ENCODE results near the gene PALD1. TPM values are rescaled to one million over a fixed set of nuclear protein-coding genes. Genes with fewer than 3 reads are reported as not detected.

Gene PALD1
- total and polyA plus RNA-seq, 9 of the 15 experiments (the other 6 are each of a cell fraction or from before 2014, with no cell fraction given): 0.03 to 0.29 (median 0.09) TPM; not detected in 2

DNA sequence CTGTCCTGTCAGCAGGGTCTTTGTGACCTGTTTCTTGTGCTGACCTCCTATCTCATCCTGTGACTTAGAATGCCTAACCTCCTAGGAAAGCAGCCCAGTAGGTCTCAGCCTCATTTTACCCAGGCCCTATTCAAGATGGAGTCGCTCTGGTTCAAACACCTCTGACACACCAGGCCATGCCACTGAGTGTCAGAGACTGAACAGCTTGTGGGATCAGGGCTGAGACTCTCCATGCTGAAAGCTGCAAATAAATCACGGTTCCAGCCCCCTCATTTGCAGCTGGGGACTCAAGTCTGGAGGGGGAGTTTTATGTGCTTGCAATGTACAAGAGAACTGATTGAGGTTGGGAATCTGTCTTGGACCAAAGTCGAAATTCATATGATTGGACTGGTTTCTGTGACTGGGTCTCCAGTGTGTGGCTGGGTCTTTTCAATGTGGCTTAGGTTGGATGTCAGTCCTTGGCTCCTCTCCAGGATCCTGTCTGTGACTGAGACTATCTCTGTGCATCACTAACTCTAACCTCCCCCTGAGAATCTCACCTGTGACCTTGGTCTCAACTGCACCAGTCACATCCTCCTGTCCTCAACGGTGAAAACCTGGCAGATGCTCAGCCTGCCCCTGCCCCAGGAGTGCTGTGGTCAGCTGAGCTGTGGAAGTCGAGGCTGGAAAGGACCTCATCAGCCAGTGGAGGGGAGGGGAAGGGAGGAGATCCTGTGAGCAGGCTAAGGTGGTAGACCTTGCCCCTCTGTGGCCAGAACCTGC lies 112.3 kb downstream of the PALD1 start (continued):
- 0 out of 2 replicates have a peak, but pooled peaks have one; percentile 41 for TF ChIP-seq JUNB (CRISPR knock-in tag; conservative IDR thresholded peaks at IDR 0.05)
- TF ChIP-seq PYGO2 (tag; IDR thresholded peaks at IDR 0.05): peak; percentile 98
- no peak for TF ChIP-seq CBX5 (IDR thresholded peaks at IDR 0.05; ENCODE audit: borderline replicate concordance, low read depth)
- no peak for TF ChIP-seq NCOA2 (IDR thresholded peaks at IDR 0.05; ENCODE audit: partially characterized antibody in 2 of 2)
- no peak for TF ChIP-seq CHD4 (IDR thresholded peaks at IDR 0.05; ENCODE audit: insufficient read depth, insufficient replicate concordance, low read depth, low read length, poor library complexity, severe bottlenecking)
- no peak for TF ChIP-seq NCOA1 (IDR thresholded peaks at IDR 0.05; ENCODE audit: low read depth)
- TF ChIP-seq, protein P1, sequence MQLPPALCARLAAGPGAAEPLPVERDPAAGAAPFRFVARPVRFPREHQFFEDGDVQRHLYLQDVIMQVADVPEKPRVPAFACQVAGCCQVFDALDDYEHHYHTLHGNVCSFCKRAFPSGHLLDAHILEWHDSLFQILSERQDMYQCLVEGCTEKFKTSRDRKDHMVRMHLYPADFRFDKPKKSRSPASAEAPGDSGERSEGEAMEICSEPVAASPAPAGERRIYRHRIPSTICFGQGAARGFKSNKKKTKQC (CRISPR knock-in tag; IDR thresholded peaks at IDR 0.05): no peak
- TF ChIP-seq, protein P2, sequence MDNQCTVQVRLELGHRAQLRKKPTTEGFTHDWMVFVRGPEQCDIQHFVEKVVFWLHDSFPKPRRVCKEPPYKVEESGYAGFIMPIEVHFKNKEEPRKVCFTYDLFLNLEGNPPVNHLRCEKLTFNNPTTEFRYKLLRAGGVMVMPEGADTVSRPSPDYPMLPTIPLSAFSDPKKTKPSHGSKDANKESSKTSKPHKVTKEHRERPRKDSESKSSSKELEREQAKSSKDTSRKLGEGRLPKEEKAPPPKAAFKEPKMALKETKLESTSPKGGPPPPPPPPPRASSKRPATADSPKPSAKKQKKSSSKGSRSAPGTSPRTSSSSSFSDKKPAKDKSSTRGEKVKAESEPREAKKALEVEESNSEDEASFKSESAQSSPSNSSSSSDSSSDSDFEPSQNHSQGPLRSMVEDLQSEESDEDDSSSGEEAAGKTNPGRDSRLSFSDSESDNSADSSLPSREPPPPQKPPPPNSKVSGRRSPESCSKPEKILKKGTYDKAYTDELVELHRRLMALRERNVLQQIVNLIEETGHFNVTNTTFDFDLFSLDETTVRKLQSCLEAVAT (IDR thresholded peaks at IDR 0.05): no peak
- TF ChIP-seq FOXJ3 (CRISPR knock-in tag; IDR thresholded peaks at IDR 0.05): no peak
- TF ChIP-seq JUN (IDR thresholded peaks at IDR 0.05; ENCODE audit: borderline replicate concordance, low read depth, low read length): no peak
- TF ChIP-seq JUN (CRISPR knock-in tag; IDR thresholded peaks at IDR 0.05; ENCODE audit: borderline replicate concordance): no peak
- TF ChIP-seq RBM34 (IDR thresholded peaks at IDR 0.05; ENCODE audit: borderline replicate concordance, insufficient read depth, low read length): no peak
- peak; percentile 82 for TF ChIP-seq ZKSCAN3 (CRISPR knock-in tag; IDR thresholded peaks at IDR 0.05)
- TF ChIP-seq, protein P3, sequence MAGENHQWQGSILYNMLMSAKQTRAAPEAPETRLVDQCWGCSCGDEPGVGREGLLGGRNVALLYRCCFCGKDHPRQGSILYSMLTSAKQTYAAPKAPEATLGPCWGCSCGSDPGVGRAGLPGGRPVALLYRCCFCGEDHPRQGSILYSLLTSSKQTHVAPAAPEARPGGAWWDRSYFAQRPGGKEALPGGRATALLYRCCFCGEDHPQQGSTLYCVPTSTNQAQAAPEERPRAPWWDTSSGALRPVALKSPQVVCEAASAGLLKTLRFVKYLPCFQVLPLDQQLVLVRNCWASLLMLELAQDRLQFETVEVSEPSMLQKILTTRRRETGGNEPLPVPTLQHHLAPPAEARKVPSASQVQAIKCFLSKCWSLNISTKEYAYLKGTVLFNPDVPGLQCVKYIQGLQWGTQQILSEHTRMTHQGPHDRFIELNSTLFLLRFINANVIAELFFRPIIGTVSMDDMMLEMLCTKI (IDR thresholded peaks at IDR 0.05; ENCODE audit: partially characterized antibody): no peak
- TF ChIP-seq, protein P4, sequence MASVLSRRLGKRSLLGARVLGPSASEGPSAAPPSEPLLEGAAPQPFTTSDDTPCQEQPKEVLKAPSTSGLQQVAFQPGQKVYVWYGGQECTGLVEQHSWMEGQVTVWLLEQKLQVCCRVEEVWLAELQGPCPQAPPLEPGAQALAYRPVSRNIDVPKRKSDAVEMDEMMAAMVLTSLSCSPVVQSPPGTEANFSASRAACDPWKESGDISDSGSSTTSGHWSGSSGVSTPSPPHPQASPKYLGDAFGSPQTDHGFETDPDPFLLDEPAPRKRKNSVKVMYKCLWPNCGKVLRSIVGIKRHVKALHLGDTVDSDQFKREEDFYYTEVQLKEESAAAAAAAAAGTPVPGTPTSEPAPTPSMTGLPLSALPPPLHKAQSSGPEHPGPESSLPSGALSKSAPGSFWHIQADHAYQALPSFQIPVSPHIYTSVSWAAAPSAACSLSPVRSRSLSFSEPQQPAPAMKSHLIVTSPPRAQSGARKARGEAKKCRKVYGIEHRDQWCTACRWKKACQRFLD (CRISPR knock-in tag; IDR thresholded peaks at IDR 0.05): peak; percentile 99
- TF ChIP-seq, protein P5, sequence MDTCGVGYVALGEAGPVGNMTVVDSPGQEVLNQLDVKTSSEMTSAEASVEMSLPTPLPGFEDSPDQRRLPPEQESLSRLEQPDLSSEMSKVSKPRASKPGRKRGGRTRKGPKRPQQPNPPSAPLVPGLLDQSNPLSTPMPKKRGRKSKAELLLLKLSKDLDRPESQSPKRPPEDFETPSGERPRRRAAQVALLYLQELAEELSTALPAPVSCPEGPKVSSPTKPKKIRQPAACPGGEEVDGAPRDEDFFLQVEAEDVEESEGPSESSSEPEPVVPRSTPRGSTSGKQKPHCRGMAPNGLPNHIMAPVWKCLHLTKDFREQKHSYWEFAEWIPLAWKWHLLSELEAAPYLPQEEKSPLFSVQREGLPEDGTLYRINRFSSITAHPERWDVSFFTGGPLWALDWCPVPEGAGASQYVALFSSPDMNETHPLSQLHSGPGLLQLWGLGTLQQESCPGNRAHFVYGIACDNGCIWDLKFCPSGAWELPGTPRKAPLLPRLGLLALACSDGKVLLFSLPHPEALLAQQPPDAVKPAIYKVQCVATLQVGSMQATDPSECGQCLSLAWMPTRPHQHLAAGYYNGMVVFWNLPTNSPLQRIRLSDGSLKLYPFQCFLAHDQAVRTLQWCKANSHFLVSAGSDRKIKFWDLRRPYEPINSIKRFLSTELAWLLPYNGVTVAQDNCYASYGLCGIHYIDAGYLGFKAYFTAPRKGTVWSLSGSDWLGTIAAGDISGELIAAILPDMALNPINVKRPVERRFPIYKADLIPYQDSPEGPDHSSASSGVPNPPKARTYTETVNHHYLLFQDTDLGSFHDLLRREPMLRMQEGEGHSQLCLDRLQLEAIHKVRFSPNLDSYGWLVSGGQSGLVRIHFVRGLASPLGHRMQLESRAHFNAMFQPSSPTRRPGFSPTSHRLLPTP (IDR thresholded peaks at IDR 0.05; ENCODE audit: borderline replicate concordance, extremely low read depth, insufficient read length): no peak
- TF ChIP-seq PTRF (tag; IDR thresholded peaks at IDR 0.05): peak; percentile 98
- no peak for TF ChIP-seq LEF1 (IDR thresholded peaks at IDR 0.05)
- TF ChIP-seq SAFB2 (IDR thresholded peaks at IDR 0.05; ENCODE audit: borderline replicate concordance, low read depth, low read length, severe bottlenecking): no peak
